ENCODE results near the gene ADGRG3. TPM values are rescaled to one million over a fixed set of nuclear protein-coding genes. Genes with fewer than 3 reads are reported as not detected.

The ADGRG3 gene
- total RNA-seq, 3 donors from 2014 or later (not counting 1 experiment from before 2014, with no cell fraction given), result 16.6 to 57.3 (median 20.7) TPM

DNA sequence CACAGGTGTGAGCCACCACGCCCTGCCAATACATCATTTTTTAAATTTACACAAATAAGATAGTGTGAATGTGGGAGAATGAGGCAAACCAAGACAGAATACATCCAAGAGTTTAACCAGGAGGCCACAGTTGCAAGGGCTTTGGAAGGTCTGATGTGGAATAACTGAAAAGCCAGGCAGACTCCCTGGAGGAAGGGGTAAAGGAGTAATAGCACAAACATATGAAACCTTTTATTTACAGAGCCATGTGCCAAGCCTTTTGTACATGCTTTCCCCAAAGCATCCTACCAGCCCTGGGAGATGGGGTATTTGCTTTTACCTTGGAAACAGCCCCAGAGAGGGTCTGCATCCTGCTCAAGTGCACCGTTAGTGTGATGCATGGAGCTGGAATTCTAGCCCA lies 4.7 kb downstream of the ADGRG3 start:
- H3K36me3 ChIP-seq (ENCODE audit: control insufficient read depth, insufficient read depth, low read length), result no peaks in the 10 kb centered on the region
- H3K4me1 ChIP-seq (ENCODE audit: control insufficient read depth, insufficient read depth, low read length), result peaks cover 28% of the 10 kb centered on the region
- no peaks in the 10 kb centered on the region for H3K27me3 ChIP-seq (ENCODE audit: control insufficient read depth, insufficient read depth, low read length)
- no peak overlapping the region for H3K4me3 Mint-ChIP-seq
- TF ChIP-seq, protein P1, sequence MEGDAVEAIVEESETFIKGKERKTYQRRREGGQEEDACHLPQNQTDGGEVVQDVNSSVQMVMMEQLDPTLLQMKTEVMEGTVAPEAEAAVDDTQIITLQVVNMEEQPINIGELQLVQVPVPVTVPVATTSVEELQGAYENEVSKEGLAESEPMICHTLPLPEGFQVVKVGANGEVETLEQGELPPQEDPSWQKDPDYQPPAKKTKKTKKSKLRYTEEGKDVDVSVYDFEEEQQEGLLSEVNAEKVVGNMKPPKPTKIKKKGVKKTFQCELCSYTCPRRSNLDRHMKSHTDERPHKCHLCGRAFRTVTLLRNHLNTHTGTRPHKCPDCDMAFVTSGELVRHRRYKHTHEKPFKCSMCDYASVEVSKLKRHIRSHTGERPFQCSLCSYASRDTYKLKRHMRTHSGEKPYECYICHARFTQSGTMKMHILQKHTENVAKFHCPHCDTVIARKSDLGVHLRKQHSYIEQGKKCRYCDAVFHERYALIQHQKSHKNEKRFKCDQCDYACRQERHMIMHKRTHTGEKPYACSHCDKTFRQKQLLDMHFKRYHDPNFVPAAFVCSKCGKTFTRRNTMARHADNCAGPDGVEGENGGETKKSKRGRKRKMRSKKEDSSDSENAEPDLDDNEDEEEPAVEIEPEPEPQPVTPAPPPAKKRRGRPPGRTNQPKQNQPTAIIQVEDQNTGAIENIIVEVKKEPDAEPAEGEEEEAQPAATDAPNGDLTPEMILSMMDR (IDR thresholded peaks at IDR 0.05), result no peak
- H3K4me1 Mint-ChIP-seq, result peaks cover 25 to 29% of the 10 kb centered on the region in 2 donors
- DNase-seq, result no peak
- 100% methylated on average over 1 of the region's 2 CpGs for WGBS (ENCODE audit: insufficient coverage)
- H3K27ac Mint-ChIP-seq, result no peak overlapping the region
- no peaks in the 10 kb centered on the region for H3K27me3 Mint-ChIP-seq (ENCODE audit: low read depth in 2 of 2)
- H3K9me3 Mint-ChIP-seq, result no peaks in the 10 kb centered on the region
- no peaks in the 10 kb centered on the region for H3K9me3 ChIP-seq (ENCODE audit: control insufficient read depth, insufficient read depth, low read length)
- ATAC-seq, result no peak
- H3K4me3 ChIP-seq (ENCODE audit: low read length), result no peak overlapping the region
- H3K27ac ChIP-seq (ENCODE audit: low read length), result no peak overlapping the region
- H3K36me3 Mint-ChIP-seq, result no peaks in the 10 kb centered on the region
- intact Hi-C loops (cut with micrococcal nuclease), result no loop called here

GRCh38 chr16:57675741-57676551 lies 7.8 kb downstream of the ADGRG3 start:
- peaks cover 2% of the 10 kb centered on the region for H3K36me3 ChIP-seq (ENCODE audit: control insufficient read depth, insufficient read depth, low read length)
- peaks cover 5 to 17% of the 10 kb centered on the region in 2 donors for H3K4me1 Mint-ChIP-seq
- no peaks in the 10 kb centered on the region for H3K27me3 ChIP-seq (ENCODE audit: control insufficient read depth, insufficient read depth, low read length)
- TF ChIP-seq, protein P1 (IDR thresholded peaks at IDR 0.05), result no peak
- H3K36me3 Mint-ChIP-seq, result no peaks in the 10 kb centered on the region
- no peak overlapping the region for H3K27ac ChIP-seq (ENCODE audit: low read length)
- intact Hi-C loops (cut with micrococcal nuclease), result no loop called here
- H3K9me3 ChIP-seq (ENCODE audit: control insufficient read depth, insufficient read depth, low read length), result no peaks in the 10 kb centered on the region
- no peak for ATAC-seq
- H3K27ac Mint-ChIP-seq, result no peak overlapping the region
- H3K4me1 ChIP-seq (ENCODE audit: control insufficient read depth, insufficient read depth, low read length), result peaks cover 12% of the 10 kb centered on the region
- no peak overlapping the region for H3K4me3 ChIP-seq (ENCODE audit: low read length)
- no peak for DNase-seq
- no peaks in the 10 kb centered on the region for H3K9me3 Mint-ChIP-seq
- H3K27me3 Mint-ChIP-seq (ENCODE audit: low read depth in 2 of 2), result no peaks in the 10 kb centered on the region
- no peak overlapping the region for H3K4me3 Mint-ChIP-seq
- 75% methylated on average over 12 of the region's 12 CpGs for WGBS (ENCODE audit: insufficient coverage)

- no peak for ATAC-seq
- intact Hi-C loops (cut with micrococcal nuclease), result no loop called here
- H3K36me3 ChIP-seq (ENCODE audit: control insufficient read depth, insufficient read depth, low read length), result peaks cover 2% of the 10 kb centered on the region
- H3K4me3 ChIP-seq (ENCODE audit: low read length), result no peak overlapping the region
- H3K4me1 ChIP-seq (ENCODE audit: control insufficient read depth, insufficient read depth, low read length), result peaks cover 12% of the 10 kb centered on the region
- H3K4me1 Mint-ChIP-seq, result peaks cover 2 to 17% of the 10 kb centered on the region in 2 donors
- H3K36me3 Mint-ChIP-seq, result no peaks in the 10 kb centered on the region
- H3K27ac ChIP-seq (ENCODE audit: low read length), result no peak overlapping the region
- no peak overlapping the region for H3K4me3 Mint-ChIP-seq
- 76% methylated on average over 3 of the region's 4 CpGs for WGBS (ENCODE audit: insufficient coverage)
- H3K27me3 ChIP-seq (ENCODE audit: control insufficient read depth, insufficient read depth, low read length), result no peaks in the 10 kb centered on the region
- DNase-seq, result no peak
- no peaks in the 10 kb centered on the region for H3K27me3 Mint-ChIP-seq (ENCODE audit: low read depth in 2 of 2)
- H3K27ac Mint-ChIP-seq, result no peak overlapping the region
- TF ChIP-seq, protein P1 (IDR thresholded peaks at IDR 0.05), result no peak
- no peaks in the 10 kb centered on the region for H3K9me3 ChIP-seq (ENCODE audit: control insufficient read depth, insufficient read depth, low read length)
- H3K9me3 Mint-ChIP-seq, result no peaks in the 10 kb centered on the region
Measured at GRCh38 chr16:57676553-57677085, 8.5 kb downstream of the ADGRG3 start.

All from natural killer cell (primary cell).